ENCODE data around the gene UQCRFS1. TPM values are rescaled to one million over a fixed set of nuclear protein-coding genes. Genes with fewer than 3 reads are reported as not detected.

Gene UQCRFS1
- total RNA-seq, 4 donors from 2014 or later, result 22.4 to 46.6 (median 27.6) TPM

- no peak for TF ChIP-seq CTCF (IDR thresholded peaks at IDR 0.05; ENCODE audit: low read depth)
Observed at GRCh38 chr19:29212356-29212647, 649 bp downstream of the UQCRFS1 start.

- TF ChIP-seq CTCF (IDR thresholded peaks at IDR 0.05; ENCODE audit: low read depth), result no peak
Observed at GRCh38 chr19:29211562-29212355, 1.2 kb downstream of the UQCRFS1 start.

GRCh38 chr19:29206453-29206852 is 6.5 kb downstream of the UQCRFS1 start:
- no peak for TF ChIP-seq CTCF (IDR thresholded peaks at IDR 0.05; ENCODE audit: low read depth)

GRCh38 chr19:29202281-29202680 is 10.7 kb downstream of the UQCRFS1 start:
- no peak for TF ChIP-seq CTCF (IDR thresholded peaks at IDR 0.05; ENCODE audit: low read depth)

GRCh38 chr19:29201855-29202254 is 11.1 kb downstream of the UQCRFS1 start:
- no peak for TF ChIP-seq CTCF (IDR thresholded peaks at IDR 0.05; ENCODE audit: low read depth)

GRCh38 chr19:29194658-29195057 is 18.3 kb downstream of the UQCRFS1 start:
- no peak for TF ChIP-seq CTCF (IDR thresholded peaks at IDR 0.05; ENCODE audit: low read depth)

GRCh38 chr19:29193155-29193554 is 19.8 kb downstream of the UQCRFS1 start:
- TF ChIP-seq CTCF (IDR thresholded peaks at IDR 0.05; ENCODE audit: low read depth), result no peak

Data from subcutaneous adipose tissue (tissue), 4 donors.